Measurements from ENCODE around the gene RHOB. TPM values are rescaled to one million over a fixed set of nuclear protein-coding genes. Genes with fewer than 3 reads are reported as not detected.
A peak's percentile ranks its signal among the peaks of the same experiment; 100 is the strongest.

The RHOB gene
- total and polyA plus RNA-seq, 2 of the 13 experiments (the other 11 are each of a cell fraction or from before 2014, with no cell fraction given): 192 to 268 TPM

DNA sequence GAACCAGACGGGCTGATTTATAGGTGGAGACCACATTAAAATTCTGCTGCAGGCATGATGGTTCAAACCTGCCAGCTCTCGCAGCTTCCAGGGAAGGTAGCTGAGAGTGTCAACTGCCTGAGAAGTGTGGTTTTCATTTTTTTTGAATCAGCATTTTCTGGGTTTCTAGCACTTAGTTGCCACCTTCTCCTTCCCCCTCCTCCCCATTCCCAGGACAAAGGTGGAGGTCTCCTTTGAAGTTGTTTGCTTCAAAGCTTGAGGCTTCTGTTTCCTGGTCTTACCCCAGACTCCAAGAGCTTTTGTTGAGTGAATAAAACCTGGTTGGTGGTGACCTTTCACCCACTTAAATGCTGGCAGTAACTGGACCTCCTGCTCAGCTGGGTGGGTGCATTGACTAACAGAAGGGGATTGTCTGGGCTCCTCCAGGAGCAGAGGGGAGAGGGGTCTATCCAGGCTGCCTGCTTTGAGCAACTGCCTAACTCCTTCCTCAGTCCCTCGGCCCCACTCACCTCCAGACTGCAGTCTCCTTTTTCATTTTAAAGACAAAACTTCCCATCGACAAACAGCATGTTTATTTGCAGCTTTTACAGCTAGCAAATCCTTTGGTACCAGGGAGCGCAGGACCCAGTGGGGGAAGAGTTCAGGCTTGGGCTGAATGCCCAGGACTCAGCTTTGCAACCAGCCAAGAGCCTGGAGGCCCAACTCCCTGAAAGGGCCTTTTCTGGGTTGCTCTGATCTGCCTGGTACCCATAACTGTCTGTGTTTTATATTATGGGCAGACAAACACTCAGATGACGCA is 3.5 kb downstream of the RHOB start (continued):
- TF ChIP-seq, protein P1, sequence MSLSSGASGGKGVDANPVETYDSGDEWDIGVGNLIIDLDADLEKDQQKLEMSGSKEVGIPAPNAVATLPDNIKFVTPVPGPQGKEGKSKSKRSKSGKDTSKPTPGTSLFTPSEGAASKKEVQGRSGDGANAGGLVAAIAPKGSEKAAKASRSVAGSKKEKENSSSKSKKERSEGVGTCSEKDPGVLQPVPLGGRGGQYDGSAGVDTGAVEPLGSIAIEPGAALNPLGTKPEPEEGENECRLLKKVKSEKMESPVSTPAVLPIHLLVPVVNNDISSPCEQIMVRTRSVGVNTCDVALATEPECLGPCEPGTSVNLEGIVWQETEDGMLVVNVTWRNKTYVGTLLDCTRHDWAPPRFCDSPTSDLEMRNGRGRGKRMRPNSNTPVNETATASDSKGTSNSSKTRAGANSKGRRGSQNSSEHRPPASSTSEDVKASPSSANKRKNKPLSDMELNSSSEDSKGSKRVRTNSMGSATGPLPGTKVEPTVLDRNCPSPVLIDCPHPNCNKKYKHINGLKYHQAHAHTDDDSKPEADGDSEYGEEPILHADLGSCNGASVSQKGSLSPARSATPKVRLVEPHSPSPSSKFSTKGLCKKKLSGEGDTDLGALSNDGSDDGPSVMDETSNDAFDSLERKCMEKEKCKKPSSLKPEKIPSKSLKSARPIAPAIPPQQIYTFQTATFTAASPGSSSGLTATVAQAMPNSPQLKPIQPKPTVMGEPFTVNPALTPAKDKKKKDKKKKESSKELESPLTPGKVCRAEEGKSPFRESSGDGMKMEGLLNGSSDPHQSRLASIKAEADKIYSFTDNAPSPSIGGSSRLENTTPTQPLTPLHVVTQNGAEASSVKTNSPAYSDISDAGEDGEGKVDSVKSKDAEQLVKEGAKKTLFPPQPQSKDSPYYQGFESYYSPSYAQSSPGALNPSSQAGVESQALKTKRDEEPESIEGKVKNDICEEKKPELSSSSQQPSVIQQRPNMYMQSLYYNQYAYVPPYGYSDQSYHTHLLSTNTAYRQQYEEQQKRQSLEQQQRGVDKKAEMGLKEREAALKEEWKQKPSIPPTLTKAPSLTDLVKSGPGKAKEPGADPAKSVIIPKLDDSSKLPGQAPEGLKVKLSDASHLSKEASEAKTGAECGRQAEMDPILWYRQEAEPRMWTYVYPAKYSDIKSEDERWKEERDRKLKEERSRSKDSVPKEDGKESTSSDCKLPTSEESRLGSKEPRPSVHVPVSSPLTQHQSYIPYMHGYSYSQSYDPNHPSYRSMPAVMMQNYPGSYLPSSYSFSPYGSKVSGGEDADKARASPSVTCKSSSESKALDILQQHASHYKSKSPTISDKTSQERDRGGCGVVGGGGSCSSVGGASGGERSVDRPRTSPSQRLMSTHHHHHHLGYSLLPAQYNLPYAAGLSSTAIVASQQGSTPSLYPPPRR (CRISPR knock-in tag; IDR thresholded peaks at IDR 0.05; ENCODE audit: borderline replicate concordance): no peak
- TF ChIP-seq ZNF672 (CRISPR knock-in tag; IDR thresholded peaks at IDR 0.05): no peak
- 0 out of 2 replicates have a peak, but pooled peaks have one; percentile 54 for TF ChIP-seq NAIF1 (CRISPR knock-in tag; IDR thresholded peaks at IDR 0.05; ENCODE audit: borderline replicate concordance)
- TF ChIP-seq TCF7 (IDR thresholded peaks at IDR 0.05; ENCODE audit: low read depth): peak; percentile 84
- peak; percentile 66; the same call in 1 of the 2 replicates for TF ChIP-seq HNF4G (IDR thresholded peaks at IDR 0.05; ENCODE audit: borderline replicate concordance, low read depth, low read length)
- peak; percentile 22; the same call in 1 of the 2 replicates for TF ChIP-seq HNF4G (CRISPR knock-in tag; IDR thresholded peaks at IDR 0.05; ENCODE audit: borderline replicate concordance, low read depth)
- TF ChIP-seq CCDC6 (CRISPR knock-in tag; IDR thresholded peaks at IDR 0.05): 0 out of 2 replicates have a peak, but pooled peaks have one; percentile 35
- TF ChIP-seq ZNF256 (CRISPR knock-in tag; conservative IDR thresholded peaks at IDR 0.05): no peak
- no peak for TF ChIP-seq ZBTB33 (CRISPR knock-in tag; IDR thresholded peaks at IDR 0.05)
- TF ChIP-seq ZNF83 (CRISPR knock-in tag; IDR thresholded peaks at IDR 0.05; ENCODE audit: borderline replicate concordance): no peak
- no peak for TF ChIP-seq IRX3 (CRISPR knock-in tag; IDR thresholded peaks at IDR 0.05; ENCODE audit: borderline replicate concordance, low read depth)
- peak; percentile 51; the same call in 1 of the 2 replicates for TF ChIP-seq MXD4 (CRISPR knock-in tag; IDR thresholded peaks at IDR 0.05)
- TF ChIP-seq, protein P2, sequence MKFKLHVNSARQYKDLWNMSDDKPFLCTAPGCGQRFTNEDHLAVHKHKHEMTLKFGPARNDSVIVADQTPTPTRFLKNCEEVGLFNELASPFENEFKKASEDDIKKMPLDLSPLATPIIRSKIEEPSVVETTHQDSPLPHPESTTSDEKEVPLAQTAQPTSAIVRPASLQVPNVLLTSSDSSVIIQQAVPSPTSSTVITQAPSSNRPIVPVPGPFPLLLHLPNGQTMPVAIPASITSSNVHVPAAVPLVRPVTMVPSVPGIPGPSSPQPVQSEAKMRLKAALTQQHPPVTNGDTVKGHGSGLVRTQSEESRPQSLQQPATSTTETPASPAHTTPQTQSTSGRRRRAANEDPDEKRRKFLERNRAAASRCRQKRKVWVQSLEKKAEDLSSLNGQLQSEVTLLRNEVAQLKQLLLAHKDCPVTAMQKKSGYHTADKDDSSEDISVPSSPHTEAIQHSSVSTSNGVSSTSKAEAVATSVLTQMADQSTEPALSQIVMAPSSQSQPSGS (CRISPR knock-in tag; IDR thresholded peaks at IDR 0.05): no peak
- TF ChIP-seq, protein P3, sequence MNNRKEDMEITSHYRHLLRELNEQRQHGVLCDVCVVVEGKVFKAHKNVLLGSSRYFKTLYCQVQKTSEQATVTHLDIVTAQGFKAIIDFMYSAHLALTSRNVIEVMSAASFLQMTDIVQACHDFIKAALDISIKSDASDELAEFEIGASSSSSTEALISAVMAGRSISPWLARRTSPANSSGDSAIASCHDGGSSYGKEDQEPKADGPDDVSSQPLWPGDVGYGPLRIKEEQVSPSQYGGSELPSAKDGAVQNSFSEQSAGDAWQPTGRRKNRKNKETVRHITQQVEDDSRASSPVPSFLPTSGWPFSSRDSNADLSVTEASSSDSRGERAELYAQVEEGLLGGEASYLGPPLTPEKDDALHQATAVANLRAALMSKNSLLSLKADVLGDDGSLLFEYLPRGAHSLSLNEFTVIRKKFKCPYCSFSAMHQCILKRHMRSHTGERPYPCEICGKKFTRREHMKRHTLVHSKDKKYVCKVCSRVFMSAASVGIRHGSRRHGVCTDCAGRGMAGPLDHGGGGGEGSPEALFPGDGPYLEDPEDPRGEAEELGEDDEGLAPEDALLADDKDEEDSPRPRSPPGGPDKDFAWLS (CRISPR knock-in tag; IDR thresholded peaks at IDR 0.05; ENCODE audit: borderline replicate concordance): no peak
- TF ChIP-seq TRIM24 (CRISPR knock-in tag; IDR thresholded peaks at IDR 0.05): no peak
- no peak for TF ChIP-seq MTF2 (CRISPR knock-in tag; IDR thresholded peaks at IDR 0.05; ENCODE audit: borderline replicate concordance)
- TF ChIP-seq AGO2 (optimal IDR thresholded peaks at IDR 0.05; ENCODE audit: low read depth, low read length): peak; percentile 44
- peak; percentile 9 for TF ChIP-seq ASH2L (IDR thresholded peaks at IDR 0.05; ENCODE audit: insufficient read length, low read depth, low read length)
- peak; percentile 31 for TF ChIP-seq SMAD3 (CRISPR knock-in tag; IDR thresholded peaks at IDR 0.05)
